PC-3 (cell line): ENCODE data around the gene BMP2K. TPM values are rescaled to one million over a fixed set of nuclear protein-coding genes. Genes with fewer than 3 reads are reported as not detected.

Source experiments
- ATAC-seq: fragments of 200-7000 bp; cut with Tn5 transposase; 2 replicates; pipeline ENCODE4 v1.9.1; 2020; ENCODE audit warnings: mild to moderate bottlenecking, moderate library complexity
- BruUV-seq: library from RNA; stranded (reverse); fragments of 400-500 nt; replicated peaks from 2 replicates; lab custom pipeline; 2021; lab: Mats Ljungman, UMichigan
- CTCF ChIA-PET: fragments of 300-600 bp; sonication (Branson Sonifier 250); formaldehyde crosslinking; loops from one replicate; lab custom pipeline; 2022; ENCODE audit warnings: antibody characterized with exemption; lab: Charles Lee
- POLR2A ChIA-PET: fragments of 300-600 bp; sonication (Branson Sonifier 250); formaldehyde crosslinking; loops from one replicate; lab custom pipeline; 2022; ENCODE audit warnings: antibody characterized with exemption; ENCODE audit not compliant: unreplicated experiment; lab: Charles Lee
- DNase-seq: peaks from one replicate; pipeline ENCODE4 v3.0.0-alpha.2; 2015
- H2AFZ ChIP-seq: fragments of 300-600 bp; sonication (generic); 2 replicates; pipeline ENCODE4 v1.6.0; 2016; ENCODE audit warnings: antibody characterized with exemption, low read length
- H3F3A ChIP-seq: fragments of 300-600 bp; sonication (generic); one replicate; pipeline ENCODE4 v1.6.0; 2017; ENCODE audit warnings: antibody characterized with exemption, low read length, control low read depth, mild to moderate bottlenecking; ENCODE audit not compliant: unreplicated experiment
- H3K27ac ChIP-seq: fragments of 300-600 bp; sonication (generic); 2 replicates; pipeline ENCODE4 v1.5.1; 2016; ENCODE audit warnings: mild to moderate bottlenecking, low read length
- H3K27me3 ChIP-seq: fragments of 300-600 bp; sonication (generic); 2 replicates; pipeline ENCODE4 v1.6.1; 2016; ENCODE audit warnings: low read length, mixed read lengths
- H3K36me3 ChIP-seq: fragments of 300-600 bp; sonication (generic); 2 replicates; pipeline ENCODE4 v1.6.1; 2016; ENCODE audit warnings: low read depth, mixed run types, low read length, mixed read lengths
- H3K4me1 ChIP-seq: fragments of 300-600 bp; sonication (generic); 2 replicates; pipeline ENCODE4 v1.5.1; 2016; ENCODE audit warnings: low read length; ENCODE audit not compliant: insufficient read depth
- H3K4me2 ChIP-seq: fragments of 300-600 bp; sonication (generic); 2 replicates; pipeline ENCODE4 v1.6.0; 2016; ENCODE audit warnings: low read length
- H3K4me3 ChIP-seq: fragments of 300-600 bp; sonication (generic); 2 replicates; pipeline ENCODE4 v1.5.1; 2016; ENCODE audit warnings: mild to moderate bottlenecking, low read length, mixed read lengths
- H3K79me2 ChIP-seq: fragments of 300-600 bp; sonication (generic); 2 replicates; pipeline ENCODE4 v1.6.1; 2017; ENCODE audit warnings: low read length, mixed read lengths
- H3K9ac ChIP-seq: fragments of 300-600 bp; sonication (generic); 2 replicates; pipeline ENCODE4 v1.6.0; 2016; ENCODE audit warnings: mild to moderate bottlenecking, low read length
- H3K9me2 ChIP-seq: fragments of 300-600 bp; sonication (generic); replicated peaks from 2 replicates; pipeline ENCODE4 v1.6.1; 2016; ENCODE audit warnings: mixed run types, low read length, mixed read lengths
- H3K9me3 ChIP-seq: fragments of 300-600 bp; sonication (generic); 2 replicates; pipeline ENCODE4 v1.6.1; 2016; ENCODE audit warnings: low read length, mixed read lengths
- H4K20me1 ChIP-seq: fragments of 300-600 bp; sonication (generic); 2 replicates; pipeline ENCODE4 v1.6.1; 2016; ENCODE audit warnings: low read length, mixed read lengths
- EZH2 ChIP-seq: fragments of 300-600 bp; sonication (generic); IDR thresholded peaks from one replicate; pipeline ENCODE4 v1.6.1; 2017; ENCODE audit warnings: antibody characterized with exemption, mild to moderate bottlenecking, low read length; ENCODE audit not compliant: unreplicated experiment
- EZH2phosphoT487 ChIP-seq: fragments of 300-600 bp; sonication (generic); IDR thresholded peaks from 2 replicates; pipeline ENCODE4 v1.6.1; 2018; ENCODE audit warnings: mild to moderate bottlenecking, antibody characterized with exemption, low read length, borderline replicate concordance
- intact Hi-C: fragments of 100-400 bp; cut with micrococcal nuclease; formaldehyde crosslinking; loops from 2 replicates; pipeline ENCODE4 v1.9.0; 2023
- total RNA-seq: library from RNA; depleted of rRNA; stranded (reverse); fragments of >200 nt; gene quantifications from 2 replicates; pipeline ENCODE4 v1.2.3, GENCODE V29; 2014
- TF ChIP-seq, protein P1 (sequence below): fragments of 300-600 bp; sonication (generic); conservative IDR thresholded peaks from 2 replicates; pipeline ENCODE4 v1.5.1; 2017; ENCODE audit warnings: antibody characterized with exemption, low read depth, mild to moderate bottlenecking, low read length

Gene BMP2K
- total RNA-seq, 1 experiment from 2014 or later = 24.5 TPM

DNA sequence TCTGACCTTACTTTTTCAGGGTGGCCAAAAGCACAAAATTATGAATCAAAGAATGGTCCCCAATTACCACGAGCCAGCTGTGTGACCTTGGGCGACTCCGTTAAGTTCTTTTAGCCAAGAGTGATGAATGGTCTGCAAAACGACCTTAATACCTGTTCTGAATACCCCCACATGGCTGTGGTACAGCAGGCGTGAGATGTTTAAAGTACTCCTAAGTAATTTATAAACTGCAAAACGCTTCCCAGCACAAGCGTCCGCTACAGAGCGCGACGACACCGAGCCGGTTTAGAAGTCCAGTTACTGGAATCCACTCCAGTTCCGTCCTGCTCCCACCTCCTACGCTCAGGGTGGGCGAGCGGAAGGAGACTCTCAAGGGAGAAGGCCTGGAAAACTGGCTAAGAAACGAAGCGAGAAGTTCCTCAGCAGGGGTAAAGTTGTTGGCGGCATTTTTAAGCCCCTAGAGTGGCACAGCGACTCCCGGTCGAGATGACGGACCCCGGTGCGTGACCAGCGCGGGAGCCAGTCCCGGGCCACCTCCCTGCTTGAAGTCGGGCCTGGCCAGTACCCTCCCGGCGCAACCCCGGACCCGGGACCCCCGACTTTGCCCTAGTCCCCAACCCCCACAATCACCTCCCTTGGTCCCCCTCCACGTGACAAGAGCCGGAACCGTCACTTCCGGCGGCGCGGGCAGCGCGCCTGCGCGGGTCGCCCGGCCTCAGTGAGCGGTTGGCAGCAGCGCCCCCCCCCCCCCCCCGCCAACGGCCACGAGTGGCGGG lies 659 bp upstream of the BMP2K start:
- ChIA-PET POLR2A (interaction anchor here (0.7 kb wide), 1 partner anchor 254 kb away, joined by 4 read pairs; no protein-coding TSS in a partner anchor), CTCF (no interaction called here)
- H3K9ac ChIP-seq = peak overlapping the region; percentile 93
- DNase-seq (peak; percentile 65), ATAC-seq (peak; percentile 50)
- no peaks in the 10 kb centered on the region for H3K9me3 ChIP-seq
- H3K4me2 ChIP-seq = peak overlapping the region; percentile 92
- TSS peak; percentile 96 for BruUV-seq
- no peaks in the 10 kb centered on the region for H3F3A ChIP-seq
- no peaks in the 10 kb centered on the region for H3K36me3 ChIP-seq
- H3K4me1 ChIP-seq = peaks cover 35% of the 10 kb centered on the region
- H3K79me2 ChIP-seq = peaks cover 39% of the 10 kb centered on the region
- no peaks in the 10 kb centered on the region for H3K27me3 ChIP-seq
- intact Hi-C loops = loop anchor here (2.0 to 10.0 kb wide), 5 partner anchors 85 to 719 kb away; partner anchors contain the start of gene FRAS1
- peak overlapping the region; percentile 92 for H2AFZ ChIP-seq
- peak overlapping the region; percentile 72 for H3K27ac ChIP-seq
- H4K20me1 ChIP-seq = peaks cover 23% of the 10 kb centered on the region
- no peak for TF ChIP-seq EZH2
- no peak for TF ChIP-seq EZH2phosphoT487
- TF ChIP-seq, protein P1, sequence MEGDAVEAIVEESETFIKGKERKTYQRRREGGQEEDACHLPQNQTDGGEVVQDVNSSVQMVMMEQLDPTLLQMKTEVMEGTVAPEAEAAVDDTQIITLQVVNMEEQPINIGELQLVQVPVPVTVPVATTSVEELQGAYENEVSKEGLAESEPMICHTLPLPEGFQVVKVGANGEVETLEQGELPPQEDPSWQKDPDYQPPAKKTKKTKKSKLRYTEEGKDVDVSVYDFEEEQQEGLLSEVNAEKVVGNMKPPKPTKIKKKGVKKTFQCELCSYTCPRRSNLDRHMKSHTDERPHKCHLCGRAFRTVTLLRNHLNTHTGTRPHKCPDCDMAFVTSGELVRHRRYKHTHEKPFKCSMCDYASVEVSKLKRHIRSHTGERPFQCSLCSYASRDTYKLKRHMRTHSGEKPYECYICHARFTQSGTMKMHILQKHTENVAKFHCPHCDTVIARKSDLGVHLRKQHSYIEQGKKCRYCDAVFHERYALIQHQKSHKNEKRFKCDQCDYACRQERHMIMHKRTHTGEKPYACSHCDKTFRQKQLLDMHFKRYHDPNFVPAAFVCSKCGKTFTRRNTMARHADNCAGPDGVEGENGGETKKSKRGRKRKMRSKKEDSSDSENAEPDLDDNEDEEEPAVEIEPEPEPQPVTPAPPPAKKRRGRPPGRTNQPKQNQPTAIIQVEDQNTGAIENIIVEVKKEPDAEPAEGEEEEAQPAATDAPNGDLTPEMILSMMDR = no peak
- H3K9me2 ChIP-seq = no peaks in the 10 kb centered on the region
- H3K4me3 ChIP-seq = peak overlapping the region; percentile 87

GRCh38 chr4:78776729-78777575 lies 802 bp downstream of the BMP2K start:
- Histone ChIP-seq H3K9me2 (no peaks in the 10 kb centered on the region), H3K36me3 (no peaks in the 10 kb centered on the region), H2AFZ (peak overlapping the region; percentile 79), H3K27ac (peak overlapping the region; percentile 59), H3K4me2 (peak overlapping the region; percentile 91), H3K79me2 (peaks cover 54% of the 10 kb centered on the region), H3K4me3 (peak overlapping the region; percentile 87), H3K27me3 (no peaks in the 10 kb centered on the region), H3K4me1 (peaks cover 35% of the 10 kb centered on the region), H3K9me3 (no peaks in the 10 kb centered on the region), H4K20me1 (peaks cover 23% of the 10 kb centered on the region), H3K9ac (peak overlapping the region; percentile 64), H3F3A (no peaks in the 10 kb centered on the region)
- CTCF ChIA-PET = interaction anchor here (0.5 to 0.6 kb wide), 2 partner anchors 115 to 129 kb away, joined by 3 to 6 read pairs; no protein-coding TSS in a partner anchor
- intact Hi-C loops = loop anchor here (2.0 to 10.0 kb wide), 5 partner anchors 84 to 720 kb away; partner anchors contain the start of gene FRAS1
- TF ChIP-seq EZH2 = no peak
- TF ChIP-seq EZH2phosphoT487 = no peak
- TSS peak; percentile 49 for BruUV-seq
- ATAC-seq (peak; percentile 62), DNase-seq (peak; percentile 74)
- POLR2A ChIA-PET = interaction anchor here (0.6 to 1.1 kb wide), 5 partner anchors 13 to 875 kb away, joined by 3 to 18 read pairs (median 4); no protein-coding TSS in a partner anchor

GRCh38 chr4:78777576-78777940 lies 1.4 kb downstream of the BMP2K start:
- CTCF ChIA-PET = no interaction called here
- Histone ChIP-seq H3K9me3 (no peaks in the 10 kb centered on the region), H3K36me3 (no peaks in the 10 kb centered on the region), H3K4me3 (peak overlapping the region; percentile 87), H4K20me1 (peaks cover 23% of the 10 kb centered on the region), H3F3A (no peaks in the 10 kb centered on the region), H3K9ac (peak overlapping the region; percentile 64), H3K27me3 (no peaks in the 10 kb centered on the region), H3K9me2 (no peaks in the 10 kb centered on the region), H2AFZ (peak overlapping the region; percentile 79), H3K79me2 (peaks cover 60% of the 10 kb centered on the region), H3K4me2 (peak overlapping the region; percentile 91), H3K27ac (no peak overlapping the region), H3K4me1 (peaks cover 29% of the 10 kb centered on the region)
- no TSS peak for BruUV-seq
- ATAC-seq (no peak), DNase-seq (no peak)
- TF ChIP-seq EZH2 (no peak), EZH2phosphoT487 (no peak)
- TF ChIP-seq, protein P1 = no peak
- intact Hi-C loops = loop anchor here (2.0 to 10.0 kb wide), 5 partner anchors 83 to 721 kb away; partner anchors contain the start of gene FRAS1
- POLR2A ChIA-PET = interaction anchor here (1.1 kb wide), 1 partner anchor 875 kb away, joined by 4 read pairs; no protein-coding TSS in a partner anchor
